Caco-2 (cell line): ENCODE measurements around the gene PMM2. TPM values are rescaled to one million over a fixed set of nuclear protein-coding genes. Genes with fewer than 3 reads are reported as not detected.

Experiments used
- BruUV-seq: library from RNA; stranded (reverse); fragments of 400-500 nt; replicated peaks from 2 replicates; lab custom pipeline; 2021; lab: Mats Ljungman, UMichigan
- CTCF ChIA-PET: fragments of 300-600 bp; sonication (Branson Sonifier 250); formaldehyde crosslinking; loops from one replicate; lab custom pipeline; 2022; ENCODE audit warnings: antibody characterized with exemption; lab: Charles Lee
- POLR2A ChIA-PET: fragments of 300-600 bp; sonication (Branson Sonifier 250); formaldehyde crosslinking; loops from one replicate; lab custom pipeline; 2022; ENCODE audit warnings: antibody characterized with exemption; lab: Charles Lee
- DNase-seq, 2 experiments: peaks; one replicate each; pipeline versions ENCODE4 v3.0.0 to v3.0.0-alpha.2; 2020 to 2022
- H3K27me3 ChIP-seq: replicated peaks from 2 replicates; pipeline ENCODE4 v1.6.0; 2011; ENCODE audit warnings: low read length; ENCODE audit not compliant: control insufficient read depth, insufficient read depth
- H3K36me3 ChIP-seq: 2 replicates; pipeline ENCODE4 v1.5.1; 2011; ENCODE audit warnings: low read length; ENCODE audit not compliant: control insufficient read depth, insufficient read depth
- H3K4me1 ChIP-seq: fragments of 250-450 bp; sonication (Bioruptor Pico); 2 replicates; pipeline ENCODE4 v1.5.1; 2020; ENCODE audit warnings: mild to moderate bottlenecking
- H3K4me3 ChIP-seq: 2 replicates; pipeline ENCODE4 v1.5.1; 2011; ENCODE audit warnings: low read depth, mild to moderate bottlenecking, control low read depth, low read length
- H3K9me3 ChIP-seq: fragments of 250-450 bp; sonication (Bioruptor Pico); 2 replicates; pipeline ENCODE4 v1.5.1; 2020; ENCODE audit warnings: mild to moderate bottlenecking, moderate library complexity
- H3K27ac Mint-ChIP-seq: one replicate; pipeline ENCODE4 v1.8.0; 2022; ENCODE audit warnings: mixed read lengths; ENCODE audit not compliant: unreplicated experiment
- H3K27me3 Mint-ChIP-seq: one replicate; pipeline ENCODE4 v1.8.0; 2022; ENCODE audit warnings: mixed read lengths; ENCODE audit not compliant: insufficient read depth, unreplicated experiment
- H3K36me3 Mint-ChIP-seq: one replicate; pipeline ENCODE4 v1.8.0; 2022; ENCODE audit warnings: mild to moderate bottlenecking, mixed read lengths; ENCODE audit not compliant: insufficient read depth, unreplicated experiment
- H3K4me1 Mint-ChIP-seq: one replicate; pipeline ENCODE4 v1.8.0; 2022; ENCODE audit warnings: low read depth, mixed read lengths; ENCODE audit not compliant: unreplicated experiment
- H3K4me3 Mint-ChIP-seq: one replicate; pipeline ENCODE4 v1.8.0; 2022; ENCODE audit warnings: mild to moderate bottlenecking, moderate library complexity, mixed read lengths; ENCODE audit not compliant: unreplicated experiment
- H3K9me3 Mint-ChIP-seq: one replicate; pipeline ENCODE4 v1.8.0; 2022; ENCODE audit warnings: mixed read lengths; ENCODE audit not compliant: unreplicated experiment
- CTCF ChIP-seq, 2 experiments: fragments of 200-600 bp in 1 of 2; IDR thresholded peaks; 1 replicate in 1 of 2; 2 replicates in 1 of 2; pipeline versions ENCODE4 v1.5.1 to v1.8.0; 2011 to 2022; ENCODE audit warnings: antibody characterized with exemption in 1 of 2, control low read depth in 1 of 2, inconsistent platforms in 1 of 2, low read depth in 1 of 2, low read length in 1 of 2, mild to moderate bottlenecking in 1 of 2, moderate library complexity in 1 of 2; ENCODE audit not compliant: insufficient read depth in 1 of 2, severe bottlenecking in 1 of 2, unreplicated experiment in 1 of 2
- intact Hi-C: fragments of 100-400 bp; cut with micrococcal nuclease; formaldehyde crosslinking; loops from one replicate; pipeline ENCODE4 v1.10.0; 2022; ENCODE audit not compliant: unreplicated experiment
- total RNA-seq: library from RNA; stranded (reverse); gene quantifications from 2 replicates; pipeline ENCODE4 v1.2.3, GENCODE V29; 2022

Gene PMM2
- total RNA-seq, 1 experiment from 2014 or later: 69.0 TPM

- Histone ChIP-seq H3K36me3 (peaks cover 9% of the 10 kb centered on the region), H3K4me1 (no peaks in the 10 kb centered on the region), H3K9me3 (no peaks in the 10 kb centered on the region), H3K4me3 (no peak overlapping the region), H3K27me3 (no peaks in the 10 kb centered on the region)
- CTCF ChIA-PET: interaction anchor here (0.6 kb wide), 1 partner anchor 31 kb away, joined by 4 read pairs; no protein-coding TSS in a partner anchor
- no peak overlapping the region for H3K27ac Mint-ChIP-seq
- no peaks in the 10 kb centered on the region for H3K4me1 Mint-ChIP-seq
- no peaks in the 10 kb centered on the region for H3K9me3 Mint-ChIP-seq
- no peak for DNase-seq
- peaks cover 91% of the 10 kb centered on the region for H3K36me3 Mint-ChIP-seq
- no peak for TF ChIP-seq CTCF (IDR thresholded peaks at IDR 0.05; ENCODE audit: insufficient read depth in 1 of 2, low read depth in 1 of 2, low read length in 1 of 2, severe bottlenecking in 1 of 2, unreplicated experiment in 1 of 2)
- intact Hi-C loops: no loop called here
- no TSS peak for BruUV-seq
- H3K27me3 Mint-ChIP-seq: no peaks in the 10 kb centered on the region
- POLR2A ChIA-PET: no interaction called here
- H3K4me3 Mint-ChIP-seq: no peak overlapping the region
Observed at GRCh38 chr16:8894736-8895334, 97.2 kb downstream of the PMM2 start.

- H3K4me3 ChIP-seq: no peak overlapping the region
- H3K27me3 ChIP-seq: no peaks in the 10 kb centered on the region
- no peak overlapping the region for H3K4me3 Mint-ChIP-seq
- no peaks in the 10 kb centered on the region for H3K27me3 Mint-ChIP-seq
- ChIA-PET CTCF (interaction anchor here (1.5 kb wide), 1 partner anchor 35 kb away, joined by 3 read pairs; no protein-coding TSS in a partner anchor), POLR2A (no interaction called here)
- peaks cover 93% of the 10 kb centered on the region for H3K36me3 Mint-ChIP-seq
- H3K36me3 ChIP-seq: peaks cover 10% of the 10 kb centered on the region
- no peaks in the 10 kb centered on the region for H3K9me3 Mint-ChIP-seq
- no TSS peak for BruUV-seq
- no peak for DNase-seq
- TF ChIP-seq CTCF (IDR thresholded peaks at IDR 0.05; ENCODE audit: insufficient read depth in 1 of 2, low read depth in 1 of 2, low read length in 1 of 2, severe bottlenecking in 1 of 2, unreplicated experiment in 1 of 2): no peak
- H3K9me3 ChIP-seq: no peaks in the 10 kb centered on the region
- H3K27ac Mint-ChIP-seq: no peak overlapping the region
- H3K4me1 Mint-ChIP-seq: no peaks in the 10 kb centered on the region
- H3K4me1 ChIP-seq: no peaks in the 10 kb centered on the region
- intact Hi-C loops: no loop called here
Observed at GRCh38 chr16:8898660-8899318, 101.2 kb downstream of the PMM2 start.

Other genes with a start within 250 kb of the PMM2 start
- gene TMEM114, start 207.3 kb upstream of the PMM2 start, total RNA-seq: not detected in 2 replicates
- 35.3 and 39.8 TPM in 2 replicates for gene METTL22, start 176.1 kb upstream of the PMM2 start, total RNA-seq
- gene ABAT, start 123.2 kb upstream of the PMM2 start, total RNA-seq: 28.8 and 34.9 TPM in 2 replicates
- gene TMEM186, start 200 bp upstream of the PMM2 start, total RNA-seq: 11.4 and 11.9 TPM in 2 replicates
- 103 and 105 TPM in 2 replicates for gene CARHSP1, start 71.2 kb downstream of the PMM2 start, total RNA-seq
- not detected in 2 replicates for gene LITAFD, start 84.5 kb downstream of the PMM2 start, total RNA-seq
- 139 and 148 TPM in 2 replicates for gene USP7, start 166.1 kb downstream of the PMM2 start, total RNA-seq